BJ (cell line): Measurements from ENCODE around the gene HS3ST2. TPM values are rescaled to one million over a fixed set of nuclear protein-coding genes. Genes with fewer than 3 reads are reported as not detected.
"Not testable (repeated sequence)": the region's sequence is repeated elsewhere in the genome, so short reads cannot be mapped to it uniquely, and the experiment has no call there.

Source experiments
- CTCF ChIA-PET: fragments of 350-600 bp; formaldehyde crosslinking; extraction: SDS; loops from one replicate; lab custom pipeline; 2021; ENCODE audit warnings: antibody characterized with exemption, inconsistent platforms; lab: Yijun Ruan, JAX
- POLR2A ChIA-PET: fragments of 300-600 bp; sonication (Branson Sonifier 250); formaldehyde crosslinking; extraction: SDS; loops from one replicate; lab custom pipeline; 2021; ENCODE audit warnings: antibody characterized with exemption; lab: Charles Lee
- DNase-seq: peaks from one replicate; pipeline ENCODE4 v3.0.0-alpha.2; 2011; ENCODE audit warnings: low read depth
- H3K27me3 ChIP-seq: 2 replicates; pipeline ENCODE4 v1.6.0; 2011; ENCODE audit warnings: low read length; ENCODE audit not compliant: control insufficient read depth, insufficient read depth
- H3K36me3 ChIP-seq: 2 replicates; pipeline ENCODE4 v1.5.1; 2011; ENCODE audit warnings: low read length; ENCODE audit not compliant: control insufficient read depth, insufficient read depth
- H3K4me3 ChIP-seq: 2 replicates; pipeline ENCODE4 v1.5.1; 2011; ENCODE audit warnings: low read depth, mild to moderate bottlenecking, control low read depth, low read length
- polyA plus RNA-seq: library from polyadenylated mRNA; depleted of rRNA; stranded (reverse); fragments of >200 nt; gene quantifications from 2 replicates; pipeline ENCODE4 v1.2.3, GENCODE V29; 2011
- TF ChIP-seq, protein P1 (sequence below): IDR thresholded peaks from 2 replicates; pipeline ENCODE4 v1.5.1; 2011; ENCODE audit warnings: low read depth, mild to moderate bottlenecking, control low read depth, inconsistent platforms, low read length, moderate library complexity; ENCODE audit not compliant: insufficient read depth

Gene HS3ST2
- polyA plus RNA-seq, 1 experiment, result not detected

DNA sequence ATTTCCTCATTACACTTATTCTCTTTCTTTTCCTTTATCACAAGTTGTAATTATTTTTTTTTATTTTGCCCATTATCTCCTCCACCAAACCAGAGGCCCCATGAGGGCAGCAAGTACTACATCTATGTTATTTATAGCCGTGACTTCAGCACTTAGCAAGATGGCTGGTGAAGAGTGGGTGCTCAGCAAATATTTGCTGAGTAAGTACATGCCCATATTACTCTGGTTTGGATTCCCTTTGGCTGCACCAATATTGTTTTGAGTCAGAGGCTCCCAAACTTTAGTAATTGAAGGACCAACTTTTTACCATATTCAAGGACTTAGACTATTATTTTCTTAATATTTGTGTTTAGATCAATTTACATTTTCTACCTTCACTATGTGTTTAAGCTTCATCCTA is 83.2 kb downstream of the HS3ST2 start:
- Histone ChIP-seq H3K36me3 (no peaks in the 10 kb centered on the region), H3K27me3 (peaks cover 1% of the 10 kb centered on the region; the same call in 1 of the 2 replicates), H3K4me3 (no peak overlapping the region)
- ChIA-PET POLR2A (no interaction called here), CTCF (interaction anchor here (1.5 kb wide), 1 partner anchor 165 kb away, joined by 3 read pairs; no protein-coding TSS in a partner anchor)
- TF ChIP-seq, protein P1, sequence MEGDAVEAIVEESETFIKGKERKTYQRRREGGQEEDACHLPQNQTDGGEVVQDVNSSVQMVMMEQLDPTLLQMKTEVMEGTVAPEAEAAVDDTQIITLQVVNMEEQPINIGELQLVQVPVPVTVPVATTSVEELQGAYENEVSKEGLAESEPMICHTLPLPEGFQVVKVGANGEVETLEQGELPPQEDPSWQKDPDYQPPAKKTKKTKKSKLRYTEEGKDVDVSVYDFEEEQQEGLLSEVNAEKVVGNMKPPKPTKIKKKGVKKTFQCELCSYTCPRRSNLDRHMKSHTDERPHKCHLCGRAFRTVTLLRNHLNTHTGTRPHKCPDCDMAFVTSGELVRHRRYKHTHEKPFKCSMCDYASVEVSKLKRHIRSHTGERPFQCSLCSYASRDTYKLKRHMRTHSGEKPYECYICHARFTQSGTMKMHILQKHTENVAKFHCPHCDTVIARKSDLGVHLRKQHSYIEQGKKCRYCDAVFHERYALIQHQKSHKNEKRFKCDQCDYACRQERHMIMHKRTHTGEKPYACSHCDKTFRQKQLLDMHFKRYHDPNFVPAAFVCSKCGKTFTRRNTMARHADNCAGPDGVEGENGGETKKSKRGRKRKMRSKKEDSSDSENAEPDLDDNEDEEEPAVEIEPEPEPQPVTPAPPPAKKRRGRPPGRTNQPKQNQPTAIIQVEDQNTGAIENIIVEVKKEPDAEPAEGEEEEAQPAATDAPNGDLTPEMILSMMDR, result no peak
- DNase-seq, result no peak

DNA sequence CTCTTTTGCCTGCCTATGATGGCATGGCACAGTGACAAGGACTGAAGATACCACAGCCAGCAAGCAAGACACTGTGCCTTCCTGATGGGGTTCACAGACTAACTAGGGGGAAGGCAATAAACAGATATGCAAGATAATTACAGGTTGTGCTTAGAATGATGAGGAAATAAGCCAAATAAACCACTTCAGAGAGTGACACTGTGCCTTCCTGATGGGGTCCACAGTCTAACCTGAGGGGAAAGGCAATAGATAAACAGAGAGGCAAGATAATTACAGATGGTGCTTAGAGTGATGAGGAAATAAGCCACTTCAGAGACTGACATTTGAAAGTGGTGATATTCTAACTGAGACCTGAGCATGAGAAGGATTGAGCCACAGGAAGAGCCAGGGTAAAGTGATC is 84.2 kb downstream of the HS3ST2 start:
- Histone ChIP-seq H3K27me3 (peaks cover 1% of the 10 kb centered on the region; the same call in 1 of the 2 replicates), H3K36me3 (no peaks in the 10 kb centered on the region), H3K4me3 (no peak overlapping the region)
- POLR2A ChIA-PET, result no interaction called here
- no peak for DNase-seq
- CTCF ChIA-PET, result interaction anchor here (0.7 to 2.3 kb wide), 12 partner anchors 8 to 537 kb away, joined by 3 to 12 read pairs (median 4); no protein-coding TSS in a partner anchor
- TF ChIP-seq, protein P1, result no peak

DNA sequence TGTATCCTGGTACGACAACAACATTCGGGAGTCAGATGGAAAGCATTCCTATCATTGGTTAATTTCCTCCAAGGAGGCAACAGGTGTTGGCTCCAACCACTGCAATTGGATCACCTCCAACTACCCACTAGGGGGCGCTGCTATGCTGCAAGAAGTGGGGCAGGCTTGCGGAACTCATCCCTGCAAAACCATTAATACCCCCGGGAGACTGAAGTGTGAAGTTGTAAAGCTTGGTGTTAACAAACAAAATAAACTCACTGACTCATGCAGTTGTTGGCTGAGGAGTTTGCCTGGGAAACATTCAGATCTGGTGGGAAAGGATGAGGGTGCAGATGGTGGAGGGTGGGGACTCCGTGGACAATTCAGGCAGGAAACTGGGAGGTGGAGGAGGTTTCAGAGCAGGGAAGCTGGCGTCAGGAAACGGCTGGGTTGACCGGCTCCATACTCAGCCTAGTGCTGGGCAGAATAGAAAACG is 84.9 kb downstream of the HS3ST2 start:
- DNase-seq, result no peak
- ChIA-PET POLR2A (no interaction called here), CTCF (interaction anchor here (0.7 to 2.3 kb wide), 13 partner anchors 8 to 536 kb away, joined by 3 to 12 read pairs (median 4); no protein-coding TSS in a partner anchor)
- Histone ChIP-seq H3K36me3 (no peaks in the 10 kb centered on the region), H3K4me3 (no peak overlapping the region), H3K27me3 (peaks cover 1% of the 10 kb centered on the region; the same call in 1 of the 2 replicates)
- TF ChIP-seq, protein P1, result peak; percentile 77

DNA sequence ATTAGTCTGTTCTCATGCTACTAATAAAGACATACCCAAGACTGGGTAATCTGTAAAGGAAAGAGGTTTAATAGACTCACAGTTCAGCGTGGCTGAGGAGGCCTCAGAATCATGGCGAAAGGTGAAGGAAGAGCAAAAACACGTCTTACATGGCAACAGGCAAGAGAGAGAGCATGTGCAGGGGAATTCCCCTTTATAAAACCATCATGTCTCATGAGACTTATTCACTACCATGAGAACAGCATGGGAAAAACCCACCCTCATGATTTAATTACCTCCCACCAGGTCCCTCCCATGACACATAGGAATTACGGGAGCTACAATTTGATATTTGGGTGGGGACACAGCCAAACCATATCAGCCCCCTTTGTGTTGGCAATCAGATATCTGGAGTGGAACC is 85.6 kb downstream of the HS3ST2 start:
- POLR2A ChIA-PET, H3K27me3 ChIP-seq, H3K4me3 ChIP-seq, H3K36me3 ChIP-seq, DNase-seq: not testable (repeated sequence)
- CTCF ChIA-PET, result interaction anchor here (0.7 to 2.3 kb wide), 11 partner anchors 9 to 535 kb away, joined by 3 to 12 read pairs (median 4); no protein-coding TSS in a partner anchor

DNA sequence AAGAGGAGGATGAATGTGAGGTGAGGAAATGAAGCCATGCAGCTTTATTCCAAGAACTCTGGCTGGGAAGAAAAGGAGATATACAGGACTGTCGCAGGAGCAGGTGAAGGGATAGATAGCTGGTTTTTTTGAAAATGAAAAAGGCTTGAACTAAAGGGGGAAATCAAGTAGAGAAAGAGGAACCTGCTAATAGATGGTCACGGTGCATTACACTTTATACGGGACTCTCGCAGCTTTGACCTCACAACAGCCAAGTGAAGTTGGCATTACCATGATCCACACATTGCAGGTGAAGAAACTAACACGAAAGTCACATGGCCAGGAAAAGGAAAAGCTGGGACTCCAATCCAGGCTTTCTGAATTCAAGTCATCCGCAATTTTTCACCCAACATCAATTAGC is 86.9 kb downstream of the HS3ST2 start:
- peaks cover 1% of the 10 kb centered on the region; the same call in 1 of the 2 replicates for H3K27me3 ChIP-seq
- POLR2A ChIA-PET, result no interaction called here
- no peaks in the 10 kb centered on the region for H3K36me3 ChIP-seq
- TF ChIP-seq, protein P1, result no peak
- CTCF ChIA-PET, result interaction anchor here (1.8 kb wide), 1 partner anchor 26 kb away, joined by 4 read pairs; no protein-coding TSS in a partner anchor
- no peak overlapping the region for H3K4me3 ChIP-seq
- DNase-seq, result no peak
